ENCODE results near the gene METRN.

METRN gene

GRCh38 chr16:668519-669171 is 46.3 kb upstream of the METRN start:
- Histone ChIP-seq H3K9me3 (ENCODE audit: control insufficient read depth, low read length) (no peaks in the 10 kb centered on the region), H3K4me3 (ENCODE audit: low read depth, low read length) (peak overlapping the region; percentile 88), H3K27me3 (ENCODE audit: control insufficient read depth, insufficient read depth, low read length) (no peaks in the 10 kb centered on the region), H2AFZ (peak overlapping the region; percentile 93), H3K79me2 (peaks cover 5% of the 10 kb centered on the region), H3K36me3 (ENCODE audit: control insufficient read depth, insufficient read depth, low read length) (no peaks in the 10 kb centered on the region), H3K4me2 (ENCODE audit: low read length) (peak overlapping the region; percentile 91), H3K27ac (peak overlapping the region; percentile 60), H3K4me1 (peaks cover 10% of the 10 kb centered on the region), H3K9ac (peak overlapping the region; percentile 77)
- TF ChIP-seq, protein P1, sequence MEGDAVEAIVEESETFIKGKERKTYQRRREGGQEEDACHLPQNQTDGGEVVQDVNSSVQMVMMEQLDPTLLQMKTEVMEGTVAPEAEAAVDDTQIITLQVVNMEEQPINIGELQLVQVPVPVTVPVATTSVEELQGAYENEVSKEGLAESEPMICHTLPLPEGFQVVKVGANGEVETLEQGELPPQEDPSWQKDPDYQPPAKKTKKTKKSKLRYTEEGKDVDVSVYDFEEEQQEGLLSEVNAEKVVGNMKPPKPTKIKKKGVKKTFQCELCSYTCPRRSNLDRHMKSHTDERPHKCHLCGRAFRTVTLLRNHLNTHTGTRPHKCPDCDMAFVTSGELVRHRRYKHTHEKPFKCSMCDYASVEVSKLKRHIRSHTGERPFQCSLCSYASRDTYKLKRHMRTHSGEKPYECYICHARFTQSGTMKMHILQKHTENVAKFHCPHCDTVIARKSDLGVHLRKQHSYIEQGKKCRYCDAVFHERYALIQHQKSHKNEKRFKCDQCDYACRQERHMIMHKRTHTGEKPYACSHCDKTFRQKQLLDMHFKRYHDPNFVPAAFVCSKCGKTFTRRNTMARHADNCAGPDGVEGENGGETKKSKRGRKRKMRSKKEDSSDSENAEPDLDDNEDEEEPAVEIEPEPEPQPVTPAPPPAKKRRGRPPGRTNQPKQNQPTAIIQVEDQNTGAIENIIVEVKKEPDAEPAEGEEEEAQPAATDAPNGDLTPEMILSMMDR (IDR thresholded peaks at IDR 0.05), result no peak

DNA sequence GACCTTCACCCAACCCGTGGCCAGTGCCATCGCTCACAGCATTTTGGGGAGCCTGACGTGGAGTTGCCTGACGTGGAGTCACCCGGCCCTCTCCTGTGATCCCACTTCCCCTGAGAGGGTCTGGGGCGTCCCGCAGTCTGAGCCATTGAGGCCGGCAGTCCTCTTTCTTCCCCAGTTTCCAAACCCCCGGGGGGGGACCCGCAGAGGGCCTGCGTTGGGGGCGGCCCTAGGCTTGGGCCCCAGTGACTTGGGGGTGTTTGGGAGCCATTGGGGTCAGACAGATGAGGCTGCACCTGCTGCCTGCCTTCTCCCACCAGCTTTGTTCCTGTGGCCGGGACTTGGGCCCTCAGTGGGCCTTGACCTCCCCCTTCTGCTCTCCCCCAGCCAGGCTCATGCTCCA is 45.3 kb upstream of the METRN start:
- no peak overlapping the region for H3K9ac ChIP-seq

DNA sequence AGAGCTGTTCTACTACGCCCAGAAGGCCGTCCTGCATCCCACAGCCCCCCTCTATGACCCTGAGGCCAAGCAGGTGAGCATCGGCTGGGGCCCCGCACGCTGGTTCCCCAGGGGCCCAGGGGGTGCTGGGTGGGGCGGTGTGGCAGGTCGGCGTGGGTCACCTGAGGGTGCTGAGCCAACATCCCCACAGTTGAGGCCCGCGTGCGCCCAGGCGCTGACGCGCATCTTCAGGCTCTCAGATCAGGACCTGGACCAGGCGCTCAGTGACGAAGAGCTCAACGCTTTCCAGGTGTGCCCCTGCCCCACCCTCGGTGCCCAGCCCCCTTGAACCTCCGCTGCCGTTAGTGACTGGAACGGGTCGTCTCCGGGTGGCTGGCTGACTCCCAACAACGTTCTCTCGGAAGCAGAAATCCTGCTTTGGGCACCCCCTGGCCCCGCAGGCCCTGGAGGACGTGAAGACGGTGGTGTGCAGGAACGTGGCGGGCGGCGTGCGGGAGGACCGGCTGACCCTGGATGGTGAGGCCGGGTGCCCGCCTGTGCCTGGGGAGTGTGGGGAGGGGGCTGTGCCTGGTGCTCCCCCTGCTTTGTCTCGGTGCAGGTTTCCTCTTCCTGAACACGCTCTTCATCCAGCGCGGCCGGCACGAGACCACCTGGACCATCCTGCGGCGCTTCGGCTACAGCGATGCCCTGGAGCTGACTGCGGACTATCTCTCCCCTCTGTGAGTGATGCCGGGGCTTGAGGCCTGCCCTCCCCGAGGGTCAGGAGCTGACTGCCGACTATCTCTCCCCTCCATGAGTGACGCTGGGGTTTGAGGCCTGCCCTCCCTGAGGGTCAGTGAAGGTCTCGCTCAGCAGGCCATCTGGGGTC is 44.2 kb upstream of the METRN start:
- TF ChIP-seq, protein P1 (IDR thresholded peaks at IDR 0.05), result no peak
- no peak overlapping the region for H2AFZ ChIP-seq
- no peak overlapping the region for H3K4me2 ChIP-seq (ENCODE audit: low read length)
- H3K4me1 ChIP-seq, result peaks cover 10% of the 10 kb centered on the region
- H3K36me3 ChIP-seq (ENCODE audit: control insufficient read depth, insufficient read depth, low read length), result no peaks in the 10 kb centered on the region
- no peak overlapping the region for H3K27ac ChIP-seq
- no peak overlapping the region for H3K9ac ChIP-seq
- H3K9me3 ChIP-seq (ENCODE audit: control insufficient read depth, low read length), result no peaks in the 10 kb centered on the region
- peaks cover 5% of the 10 kb centered on the region for H3K79me2 ChIP-seq
- H3K4me3 ChIP-seq (ENCODE audit: low read depth, low read length), result no peak overlapping the region
- H3K27me3 ChIP-seq (ENCODE audit: control insufficient read depth, insufficient read depth, low read length), result no peaks in the 10 kb centered on the region

More for the DNA sequence above, 45.3 kb upstream of the METRN start:
- no peak overlapping the region for H3K4me2 ChIP-seq (ENCODE audit: low read length)
- H2AFZ ChIP-seq, result no peak overlapping the region
- TF ChIP-seq, protein P1 (IDR thresholded peaks at IDR 0.05), result no peak
- no peak overlapping the region for H3K4me3 ChIP-seq (ENCODE audit: low read depth, low read length)
- H3K9me3 ChIP-seq (ENCODE audit: control insufficient read depth, low read length), result no peaks in the 10 kb centered on the region
- H3K27ac ChIP-seq, result no peak overlapping the region
- peaks cover 10% of the 10 kb centered on the region for H3K4me1 ChIP-seq
- H3K27me3 ChIP-seq (ENCODE audit: control insufficient read depth, insufficient read depth, low read length), result no peaks in the 10 kb centered on the region
- H3K79me2 ChIP-seq, result peaks cover 5% of the 10 kb centered on the region
- no peaks in the 10 kb centered on the region for H3K36me3 ChIP-seq (ENCODE audit: control insufficient read depth, insufficient read depth, low read length)

DNA sequence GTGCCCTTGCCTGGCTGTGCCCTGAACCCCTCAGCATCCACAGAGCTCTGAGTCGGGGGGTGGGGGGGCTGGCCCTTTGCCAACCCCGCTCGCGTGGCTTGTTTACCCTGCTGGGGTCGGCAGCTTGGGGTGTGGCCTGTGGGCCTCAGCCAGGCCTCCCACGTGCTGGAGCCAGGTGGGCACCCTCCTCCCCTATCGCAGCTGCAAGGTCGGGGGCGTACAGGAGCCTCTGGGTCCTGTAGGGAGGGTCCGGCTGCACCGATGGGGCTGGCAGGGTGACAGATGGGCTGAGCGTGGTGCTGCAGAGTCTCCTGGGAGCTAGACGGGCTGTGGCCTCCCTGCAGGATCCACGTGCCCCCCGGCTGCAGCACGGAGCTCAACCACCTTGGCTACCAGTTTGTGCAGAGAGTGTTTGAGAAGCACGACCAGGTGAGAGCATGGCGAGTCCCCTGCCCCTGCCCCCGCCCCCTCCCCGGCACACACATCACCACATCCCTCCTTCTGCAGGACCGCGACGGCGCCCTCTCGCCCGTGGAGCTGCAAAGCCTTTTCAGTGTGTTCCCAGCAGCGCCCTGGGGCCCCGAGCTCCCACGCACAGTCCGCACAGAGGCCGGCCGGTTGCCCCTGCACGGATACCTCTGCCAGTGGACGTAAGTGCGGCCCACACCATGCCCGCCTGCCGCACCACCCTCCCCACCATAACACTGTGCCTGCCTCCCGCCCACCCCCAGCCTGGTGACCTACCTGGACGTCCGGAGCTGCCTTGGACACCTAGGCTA is 43.4 kb upstream of the METRN start:
- H3K4me3 ChIP-seq (ENCODE audit: low read depth, low read length), result no peak overlapping the region
- H3K4me1 ChIP-seq, result peaks cover 10% of the 10 kb centered on the region
- H3K27me3 ChIP-seq (ENCODE audit: control insufficient read depth, insufficient read depth, low read length), result no peaks in the 10 kb centered on the region
- TF ChIP-seq, protein P1 (IDR thresholded peaks at IDR 0.05), result no peak
- no peaks in the 10 kb centered on the region for H3K36me3 ChIP-seq (ENCODE audit: control insufficient read depth, insufficient read depth, low read length)
- no peak overlapping the region for H2AFZ ChIP-seq
- H3K79me2 ChIP-seq, result peaks cover 5% of the 10 kb centered on the region
- no peak overlapping the region for H3K27ac ChIP-seq
- no peak overlapping the region for H3K4me2 ChIP-seq (ENCODE audit: low read length)
- no peak overlapping the region for H3K9ac ChIP-seq
- H3K9me3 ChIP-seq (ENCODE audit: control insufficient read depth, low read length), result no peaks in the 10 kb centered on the region
